Measurements from ENCODE around the gene EPHB2. TPM values are rescaled to one million over a fixed set of nuclear protein-coding genes. Genes with fewer than 3 reads are reported as not detected.

EPHB2 gene
- total RNA-seq, 1 donor: 24.9 TPM

- H3K4me3 ChIP-seq (ENCODE audit: low read depth, low read length): no peak overlapping the region
- no peak for DNase-seq (ENCODE audit: low read depth)
- TF ChIP-seq, protein P1, sequence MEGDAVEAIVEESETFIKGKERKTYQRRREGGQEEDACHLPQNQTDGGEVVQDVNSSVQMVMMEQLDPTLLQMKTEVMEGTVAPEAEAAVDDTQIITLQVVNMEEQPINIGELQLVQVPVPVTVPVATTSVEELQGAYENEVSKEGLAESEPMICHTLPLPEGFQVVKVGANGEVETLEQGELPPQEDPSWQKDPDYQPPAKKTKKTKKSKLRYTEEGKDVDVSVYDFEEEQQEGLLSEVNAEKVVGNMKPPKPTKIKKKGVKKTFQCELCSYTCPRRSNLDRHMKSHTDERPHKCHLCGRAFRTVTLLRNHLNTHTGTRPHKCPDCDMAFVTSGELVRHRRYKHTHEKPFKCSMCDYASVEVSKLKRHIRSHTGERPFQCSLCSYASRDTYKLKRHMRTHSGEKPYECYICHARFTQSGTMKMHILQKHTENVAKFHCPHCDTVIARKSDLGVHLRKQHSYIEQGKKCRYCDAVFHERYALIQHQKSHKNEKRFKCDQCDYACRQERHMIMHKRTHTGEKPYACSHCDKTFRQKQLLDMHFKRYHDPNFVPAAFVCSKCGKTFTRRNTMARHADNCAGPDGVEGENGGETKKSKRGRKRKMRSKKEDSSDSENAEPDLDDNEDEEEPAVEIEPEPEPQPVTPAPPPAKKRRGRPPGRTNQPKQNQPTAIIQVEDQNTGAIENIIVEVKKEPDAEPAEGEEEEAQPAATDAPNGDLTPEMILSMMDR (IDR thresholded peaks at IDR 0.05; ENCODE audit: insufficient read depth, low read length): no peak
Measured at GRCh38 chr1:22775478-22775877, 64.8 kb downstream of the EPHB2 start.

DNA sequence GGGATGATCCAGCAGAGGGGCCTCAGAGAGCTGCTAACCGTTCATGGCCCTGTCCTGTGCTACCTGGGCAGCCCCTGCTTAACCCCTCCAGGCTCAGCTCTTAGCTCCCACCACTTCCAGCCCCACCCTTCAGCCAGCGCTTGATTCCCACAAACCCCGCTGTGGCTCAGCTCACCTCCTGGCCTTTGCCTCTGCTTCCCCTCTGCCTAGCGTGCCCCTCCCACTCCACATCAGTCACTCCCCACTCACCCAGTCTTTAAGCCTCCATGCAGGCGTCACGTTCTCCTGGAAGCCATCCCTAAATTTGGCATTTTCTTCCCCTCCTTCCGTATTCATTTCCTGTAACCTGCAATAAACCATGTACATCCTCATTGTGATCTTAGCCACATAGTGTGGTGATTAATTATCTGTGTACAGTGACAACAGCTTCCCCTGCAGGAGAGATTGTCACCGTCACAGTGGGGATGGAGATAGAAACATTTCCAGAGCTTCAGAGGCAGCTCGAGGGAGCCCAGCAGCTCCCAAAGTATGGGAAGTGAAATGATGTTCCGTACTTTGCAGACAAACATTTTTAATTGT, 65.5 kb downstream of the EPHB2 start:
- H3K4me3 ChIP-seq (ENCODE audit: low read depth, low read length): no peak overlapping the region
- peak; percentile 5 for DNase-seq (ENCODE audit: low read depth)
- TF ChIP-seq, protein P1 (IDR thresholded peaks at IDR 0.05; ENCODE audit: insufficient read depth, low read length): no peak

DNA sequence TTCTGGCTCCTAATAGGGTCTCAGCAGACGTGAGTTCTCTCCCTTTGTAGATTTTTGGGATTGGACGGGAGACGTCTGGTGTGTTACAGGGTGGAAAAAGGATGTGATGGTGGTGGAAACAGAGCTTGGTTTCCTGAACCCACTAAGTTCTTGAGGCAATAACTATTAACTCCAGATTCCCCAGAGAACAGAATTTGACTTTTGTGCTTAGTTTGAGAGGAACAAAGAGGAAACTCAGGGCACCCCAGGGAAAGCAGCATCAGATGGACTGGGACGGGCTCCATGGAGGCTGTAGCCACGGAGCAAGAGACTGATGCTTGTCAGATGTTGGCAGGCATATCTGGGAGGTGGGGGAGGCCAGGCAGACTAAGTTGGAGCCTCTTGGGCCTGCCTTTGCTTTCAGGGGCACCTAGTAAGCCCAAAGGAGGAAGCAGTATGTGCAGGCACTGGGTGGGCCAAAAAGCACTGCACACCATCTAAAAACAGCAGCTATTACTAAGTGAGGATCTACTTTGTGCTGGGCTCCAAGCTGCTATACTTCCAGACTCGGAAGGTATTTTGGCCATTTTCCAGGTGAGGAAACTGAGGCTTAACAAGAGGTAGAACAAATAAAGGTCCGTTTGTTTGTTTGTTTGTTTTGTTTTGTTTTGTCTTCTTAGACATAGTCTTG, 66.9 kb downstream of the EPHB2 start:
- TF ChIP-seq, protein P1 (IDR thresholded peaks at IDR 0.05; ENCODE audit: insufficient read depth, low read length): no peak
- no peak overlapping the region for H3K4me3 ChIP-seq (ENCODE audit: low read depth, low read length)
- no peak for DNase-seq (ENCODE audit: low read depth)

DNA sequence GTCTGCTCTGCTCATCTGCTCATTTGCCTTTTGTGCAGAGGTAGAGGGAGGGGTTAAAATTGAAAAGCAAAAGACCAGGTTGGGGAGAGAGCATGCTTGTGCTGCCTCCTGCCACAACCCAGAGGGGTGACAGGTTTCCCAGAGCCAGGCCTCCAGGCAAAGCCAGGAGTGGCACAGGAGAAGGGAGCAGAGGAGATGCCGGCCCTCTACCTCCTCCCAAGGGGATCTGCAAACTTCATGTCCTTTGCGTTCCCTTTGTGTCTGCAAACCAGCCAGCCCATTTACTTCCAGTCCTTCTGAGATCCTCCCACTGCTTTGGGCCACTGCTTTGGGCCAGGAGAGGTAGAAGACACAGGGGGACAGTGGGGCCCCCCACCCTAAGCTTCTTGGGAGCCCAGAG, 67.8 kb downstream of the EPHB2 start:
- TF ChIP-seq, protein P1 (IDR thresholded peaks at IDR 0.05; ENCODE audit: insufficient read depth, low read length): no peak
- DNase-seq (ENCODE audit: low read depth): no peak
- H3K4me3 ChIP-seq (ENCODE audit: low read depth, low read length): no peak overlapping the region

GRCh38 chr1:22778862-22779520, 68.4 kb downstream of the EPHB2 start:
- H3K4me3 ChIP-seq (ENCODE audit: low read depth, low read length): no peak overlapping the region
- DNase-seq (ENCODE audit: low read depth): peak; percentile 59
- TF ChIP-seq, protein P1 (IDR thresholded peaks at IDR 0.05; ENCODE audit: insufficient read depth, low read length): no peak

GRCh38 chr1:22780696-22781095, 70.1 kb downstream of the EPHB2 start:
- DNase-seq (ENCODE audit: low read depth): peak; percentile 11
- TF ChIP-seq, protein P1 (IDR thresholded peaks at IDR 0.05; ENCODE audit: insufficient read depth, low read length): no peak
- H3K4me3 ChIP-seq (ENCODE audit: low read depth, low read length): no peak overlapping the region
